ENCODE data around the gene GSTM1. TPM values are rescaled to one million over a fixed set of nuclear protein-coding genes. Genes with fewer than 3 reads are reported as not detected.

The GSTM1 gene
- total RNA-seq, 1 donor: 0.86 TPM

DNA sequence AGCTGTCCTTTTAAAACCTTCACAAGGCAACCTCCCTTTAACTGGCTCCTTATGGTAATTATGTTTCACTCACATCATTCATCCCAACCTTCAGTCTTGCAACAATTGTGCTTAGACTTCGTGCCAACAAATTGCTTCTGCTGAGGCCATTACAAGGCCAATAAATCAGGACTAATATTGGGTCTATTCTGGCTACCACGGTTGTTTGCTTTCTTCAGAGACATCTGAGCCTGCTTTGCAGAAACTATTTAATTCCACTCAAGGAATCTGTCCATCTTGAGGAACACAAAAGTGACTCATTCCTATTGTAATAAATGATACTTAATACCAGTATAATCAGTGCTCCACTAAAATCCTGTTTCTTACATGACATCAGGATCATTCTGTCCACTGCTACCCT lies 34.3 kb upstream of the GSTM1 start:
- TF ChIP-seq, protein P1, sequence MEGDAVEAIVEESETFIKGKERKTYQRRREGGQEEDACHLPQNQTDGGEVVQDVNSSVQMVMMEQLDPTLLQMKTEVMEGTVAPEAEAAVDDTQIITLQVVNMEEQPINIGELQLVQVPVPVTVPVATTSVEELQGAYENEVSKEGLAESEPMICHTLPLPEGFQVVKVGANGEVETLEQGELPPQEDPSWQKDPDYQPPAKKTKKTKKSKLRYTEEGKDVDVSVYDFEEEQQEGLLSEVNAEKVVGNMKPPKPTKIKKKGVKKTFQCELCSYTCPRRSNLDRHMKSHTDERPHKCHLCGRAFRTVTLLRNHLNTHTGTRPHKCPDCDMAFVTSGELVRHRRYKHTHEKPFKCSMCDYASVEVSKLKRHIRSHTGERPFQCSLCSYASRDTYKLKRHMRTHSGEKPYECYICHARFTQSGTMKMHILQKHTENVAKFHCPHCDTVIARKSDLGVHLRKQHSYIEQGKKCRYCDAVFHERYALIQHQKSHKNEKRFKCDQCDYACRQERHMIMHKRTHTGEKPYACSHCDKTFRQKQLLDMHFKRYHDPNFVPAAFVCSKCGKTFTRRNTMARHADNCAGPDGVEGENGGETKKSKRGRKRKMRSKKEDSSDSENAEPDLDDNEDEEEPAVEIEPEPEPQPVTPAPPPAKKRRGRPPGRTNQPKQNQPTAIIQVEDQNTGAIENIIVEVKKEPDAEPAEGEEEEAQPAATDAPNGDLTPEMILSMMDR (IDR thresholded peaks at IDR 0.05; ENCODE audit: insufficient read depth, low read depth, low read length): no peak
- H3K4me3 ChIP-seq (ENCODE audit: low read depth, low read length): no peak overlapping the region
- no peak for DNase-seq (ENCODE audit: low read depth)

DNA sequence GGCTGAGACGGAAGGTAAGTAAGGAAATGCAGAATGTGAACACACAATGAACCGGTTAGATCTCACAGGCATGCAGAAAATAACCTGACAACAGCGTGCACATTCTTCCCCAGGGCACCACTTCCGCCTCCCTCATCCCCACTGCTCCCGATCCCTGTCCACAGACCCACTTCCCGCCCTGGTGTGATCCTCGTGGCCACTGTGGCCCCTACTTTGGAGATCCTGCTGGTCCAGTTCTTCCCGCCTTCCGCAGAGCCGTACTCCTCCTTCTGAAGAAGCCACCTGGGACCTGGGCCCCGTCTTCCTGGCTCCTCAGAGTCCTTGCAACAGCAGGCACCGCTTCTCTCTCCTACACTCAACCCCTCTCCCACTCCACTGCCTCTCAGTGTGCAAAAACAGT lies 33.1 kb upstream of the GSTM1 start:
- TF ChIP-seq, protein P1 (IDR thresholded peaks at IDR 0.05; ENCODE audit: insufficient read depth, low read depth, low read length): no peak
- DNase-seq (ENCODE audit: low read depth): no peak
- H3K4me3 ChIP-seq (ENCODE audit: low read depth, low read length): no peak overlapping the region

DNA sequence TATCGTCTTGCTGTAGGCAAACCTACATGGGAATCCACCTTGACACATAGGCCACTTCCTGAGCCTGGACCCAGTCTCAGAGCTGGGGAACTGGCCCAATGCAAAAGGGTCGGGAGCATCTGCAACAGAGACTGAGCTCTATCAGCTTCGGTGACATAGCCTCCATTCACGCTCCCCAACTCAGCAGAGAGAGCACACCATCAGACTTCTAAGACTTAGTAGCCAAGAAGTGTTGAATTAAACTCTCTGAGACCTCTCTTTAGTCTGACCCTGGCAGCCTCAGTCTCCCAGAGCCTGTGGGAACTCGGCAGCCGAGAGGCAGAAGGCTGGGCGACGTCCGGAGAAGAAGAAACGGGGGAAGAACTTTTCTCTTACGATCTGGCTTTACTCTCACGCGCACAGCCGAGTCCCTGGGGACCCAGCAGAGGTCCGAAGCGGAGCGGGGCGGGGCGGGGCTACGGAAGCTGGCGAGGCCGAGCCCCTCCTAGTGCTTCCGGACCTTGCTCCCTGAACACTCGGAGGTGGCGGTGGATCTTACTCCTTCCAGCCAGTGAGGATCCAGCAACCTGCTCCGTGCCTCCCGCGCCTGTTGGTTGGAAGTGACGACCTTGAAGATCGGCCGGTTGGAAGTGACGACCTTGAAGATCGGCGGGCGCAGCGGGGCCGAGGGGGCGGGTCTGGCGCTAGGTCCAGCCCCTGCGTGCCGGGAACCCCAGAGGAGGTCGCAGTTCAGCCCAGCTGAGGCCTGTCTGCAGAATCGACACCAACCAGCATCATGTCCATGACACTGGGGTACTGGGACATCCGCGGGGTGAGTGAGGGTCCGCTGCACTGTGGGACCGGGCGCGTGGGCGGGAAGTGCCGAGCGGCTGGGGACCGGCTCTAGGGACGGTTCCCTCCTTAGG lies 31.8 kb upstream of the GSTM1 start, which contains the start of gene GSTM4:
TSS of gene GSTM4 (plus strand) at position 485 of the 905 bp plus-strand sequence. CDS start at position 776, 291 bp downstream.
- DNase-seq (ENCODE audit: low read depth): peak; percentile 86
- TF ChIP-seq, protein P1 (IDR thresholded peaks at IDR 0.05; ENCODE audit: insufficient read depth, low read depth, low read length): no peak
- H3K4me3 ChIP-seq (ENCODE audit: low read depth, low read length): peak within 1 kb of the TSS; percentile 78

DNA sequence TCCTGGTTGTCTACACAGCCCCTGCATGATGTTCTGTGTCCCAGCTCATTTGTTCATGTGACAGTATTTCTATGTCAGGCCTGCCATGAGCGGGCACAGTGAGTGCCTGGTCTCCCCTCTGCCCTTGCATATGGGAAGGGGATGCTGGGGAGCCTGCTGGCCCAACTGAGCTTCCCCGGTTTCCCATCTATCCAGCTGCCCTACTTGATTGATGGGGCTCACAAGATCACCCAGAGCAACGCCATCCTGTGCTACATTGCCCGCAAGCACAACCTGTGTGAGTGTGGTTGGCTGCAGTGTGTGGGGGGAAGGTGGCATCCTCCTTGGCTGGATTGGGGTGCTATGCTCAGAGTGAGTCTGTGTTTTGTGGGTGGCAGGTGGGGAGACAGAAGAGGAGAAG lies 30.2 kb upstream of the GSTM1 start:
- H3K4me3 ChIP-seq (ENCODE audit: low read depth, low read length): no peak overlapping the region
- TF ChIP-seq, protein P1 (IDR thresholded peaks at IDR 0.05; ENCODE audit: insufficient read depth, low read depth, low read length): no peak
- DNase-seq (ENCODE audit: low read depth): no peak

DNA sequence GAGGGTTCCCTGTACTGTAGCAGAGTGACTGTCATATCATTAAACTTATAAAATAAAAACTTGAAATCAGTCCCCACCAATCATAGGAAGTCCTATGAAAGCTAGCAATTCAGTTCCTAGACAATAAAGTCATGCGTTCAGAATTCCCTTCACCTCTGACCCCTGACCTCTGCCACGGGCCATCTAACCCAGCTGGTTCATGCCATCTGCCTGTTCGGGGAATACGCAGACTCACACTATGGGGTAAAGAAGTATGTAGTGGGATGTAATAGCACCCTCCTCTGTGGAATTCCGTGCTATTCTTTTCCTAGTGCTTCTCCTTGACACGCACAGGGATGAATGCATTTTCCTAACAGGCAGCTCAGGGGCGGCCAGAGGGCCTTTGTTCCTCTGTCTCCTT lies 29.6 kb upstream of the GSTM1 start:
- H3K4me3 ChIP-seq (ENCODE audit: low read depth, low read length): no peak overlapping the region
- no peak for DNase-seq (ENCODE audit: low read depth)
- TF ChIP-seq, protein P1 (IDR thresholded peaks at IDR 0.05; ENCODE audit: insufficient read depth, low read depth, low read length): no peak

DNA sequence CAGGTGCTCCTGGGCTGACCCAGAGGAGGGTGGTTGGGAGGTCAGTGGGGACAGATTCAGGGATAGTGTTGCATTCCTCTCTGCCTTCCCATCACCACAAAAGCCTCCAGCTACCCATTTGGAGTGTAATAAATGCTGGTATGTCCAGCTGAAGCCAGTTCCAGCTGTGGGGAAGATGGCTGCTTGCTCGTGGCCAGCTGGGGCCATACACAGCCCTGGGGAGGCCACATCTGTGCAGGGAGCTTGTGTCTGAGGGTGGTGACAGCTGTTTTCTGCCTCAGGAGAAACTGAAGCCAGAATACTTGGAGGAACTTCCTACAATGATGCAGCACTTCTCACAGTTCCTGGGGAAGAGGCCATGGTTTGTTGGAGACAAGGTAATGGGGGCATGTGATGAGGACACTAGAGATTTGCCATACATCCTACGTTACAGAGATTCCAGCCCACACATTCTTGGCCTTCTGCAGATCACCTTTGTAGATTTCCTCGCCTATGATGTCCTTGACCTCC lies 29.0 kb upstream of the GSTM1 start:
- TF ChIP-seq, protein P1 (IDR thresholded peaks at IDR 0.05; ENCODE audit: insufficient read depth, low read depth, low read length): no peak
- no peak overlapping the region for H3K4me3 ChIP-seq (ENCODE audit: low read depth, low read length)
- no peak for DNase-seq (ENCODE audit: low read depth)

Measured in fibroblast of villous mesenchyme (primary cell).